DMS153 (cell line): ENCODE measurements around the gene MBOAT7.
"Not testable (repeated sequence)": the region's sequence is repeated elsewhere in the genome, so short reads cannot be mapped to it uniquely, and the experiment has no call there.

Source experiments
- DNase-seq: peaks from one replicate; lab custom pipeline; 2025; lab: John Stamatoyannopoulos, UW

Gene MBOAT7

DNA sequence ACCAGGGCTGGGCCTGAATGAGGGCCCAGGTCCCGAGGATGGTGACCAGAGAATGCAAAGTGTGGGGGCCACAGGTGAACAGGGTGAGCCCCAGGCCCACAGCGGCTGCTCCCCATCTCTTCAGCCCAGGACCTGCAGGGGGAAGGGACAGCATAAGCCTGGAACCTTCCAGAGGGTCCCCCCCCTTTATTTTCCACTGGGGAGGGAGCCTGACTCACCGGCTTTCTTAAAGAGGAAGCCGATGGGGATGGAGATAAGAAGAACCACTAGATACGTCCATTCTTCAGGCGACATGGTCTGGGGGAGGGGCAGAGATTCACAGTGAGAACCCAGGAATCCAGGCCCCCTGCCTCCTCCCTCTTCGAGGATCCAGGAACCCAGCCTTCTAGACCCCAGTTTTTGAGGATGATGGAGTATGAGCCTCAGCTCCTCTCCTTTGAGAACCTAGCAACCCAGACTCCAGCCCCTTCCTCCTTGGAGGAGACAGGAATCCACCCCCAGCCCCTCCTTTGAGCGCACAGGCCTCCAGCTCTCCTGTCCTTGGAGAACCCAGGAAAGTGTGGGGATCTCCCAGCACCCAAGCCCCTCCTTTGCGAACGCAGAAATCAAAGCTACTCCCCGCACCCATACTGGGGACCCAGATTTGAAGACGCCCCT is 1.0 kb downstream of the MBOAT7 start:
- no peak for DNase-seq

DNA sequence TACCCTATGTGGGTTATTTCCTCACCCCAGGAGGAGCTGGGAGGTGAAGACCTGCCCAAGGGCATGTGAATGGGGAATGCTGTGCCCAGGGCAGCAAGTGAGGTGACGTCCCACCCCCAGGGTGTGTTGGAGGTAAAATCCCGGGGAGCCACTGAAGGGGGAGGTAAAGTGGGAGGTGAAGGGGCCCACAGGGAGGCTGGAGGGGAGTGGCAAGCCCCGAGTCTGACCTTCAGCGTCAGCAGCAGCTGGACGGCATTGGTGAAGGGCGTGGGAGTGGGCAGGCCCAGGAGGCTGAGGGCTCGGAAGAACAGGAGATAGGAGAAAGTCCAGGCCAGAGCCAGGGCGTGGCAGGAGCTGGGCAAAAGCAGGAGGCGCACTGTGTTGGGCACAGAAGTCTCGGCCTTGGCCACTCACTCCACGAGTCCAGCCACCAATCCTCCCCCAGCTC is 2.4 kb downstream of the MBOAT7 start:
- DNase-seq, result no peak

DNA sequence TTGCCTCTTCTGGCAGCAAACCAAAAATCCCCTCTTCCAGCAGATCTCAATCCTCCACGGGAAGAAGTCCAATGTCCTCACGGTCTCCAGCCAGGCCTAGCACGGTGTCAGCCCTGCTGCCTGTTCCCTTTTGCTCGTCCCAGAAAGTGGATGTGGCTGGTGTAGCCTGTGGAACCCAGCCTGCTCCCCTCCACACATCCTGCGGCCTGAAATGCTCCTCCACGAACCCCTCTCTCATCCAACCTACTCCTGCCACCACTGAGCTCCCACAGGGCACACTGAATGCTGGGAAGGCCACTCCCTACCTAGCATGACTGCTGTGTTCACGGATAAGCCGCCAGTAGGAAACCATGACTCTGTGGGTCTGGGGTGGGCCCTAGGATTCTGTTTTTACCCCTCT is 3.0 kb downstream of the MBOAT7 start:
- DNase-seq, result no peak

GRCh38 chr19:54183431-54183830 is 5.9 kb downstream of the MBOAT7 start:
- no peak for DNase-seq

DNA sequence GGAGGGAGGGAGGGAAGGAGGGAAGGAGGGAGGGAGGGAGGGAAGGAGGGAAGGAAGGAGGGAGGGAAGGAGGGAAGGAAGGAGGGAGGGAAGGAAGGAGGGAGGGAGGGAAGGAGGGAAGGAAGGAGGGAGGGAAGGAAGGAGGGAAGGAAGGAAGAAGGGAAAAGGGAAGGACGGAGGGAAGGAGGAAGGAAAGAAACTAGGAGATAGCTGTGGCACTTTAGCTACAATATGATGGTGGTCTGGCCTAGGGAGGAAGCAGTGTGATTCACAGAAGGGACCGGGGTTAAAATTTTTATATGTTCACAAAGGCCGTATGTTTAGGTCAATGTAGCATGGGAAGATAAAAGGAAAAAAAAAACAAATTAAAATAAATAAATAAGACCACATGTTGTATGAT is 7.5 kb downstream of the MBOAT7 start:
- DNase-seq, result not testable (repeated sequence)

DNA sequence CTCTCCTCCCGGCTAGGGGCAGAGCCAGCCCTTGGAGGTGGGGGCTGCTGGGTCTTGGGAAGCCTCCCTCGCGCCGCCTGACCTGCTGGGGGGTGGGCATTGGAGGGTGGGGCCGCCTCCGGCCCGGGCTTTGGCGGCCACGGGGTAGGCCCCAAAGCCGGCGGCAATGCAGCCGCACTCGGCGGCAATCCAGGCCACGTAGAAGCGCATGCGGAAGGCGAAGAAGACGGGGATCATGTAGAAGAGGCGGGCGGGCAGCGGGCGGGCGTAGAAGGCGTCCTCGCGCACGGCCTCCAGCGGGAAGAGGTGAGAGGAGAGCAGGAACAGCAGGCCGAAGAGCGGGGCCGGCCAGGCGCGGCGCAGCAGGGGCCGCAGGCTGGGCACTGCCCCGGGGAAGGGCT is 8.7 kb downstream of the MBOAT7 start:
- no peak for DNase-seq

GRCh38 chr19:54179921-54180461 is 9.4 kb downstream of the MBOAT7 start:
- peak; percentile 95 for DNase-seq

GRCh38 chr19:54179262-54179852 is 10.0 kb downstream of the MBOAT7 start:
- DNase-seq, result no peak

GRCh38 chr19:54178581-54179261 is 10.7 kb downstream of the MBOAT7 start:
- peak; percentile 75 for DNase-seq

DNA sequence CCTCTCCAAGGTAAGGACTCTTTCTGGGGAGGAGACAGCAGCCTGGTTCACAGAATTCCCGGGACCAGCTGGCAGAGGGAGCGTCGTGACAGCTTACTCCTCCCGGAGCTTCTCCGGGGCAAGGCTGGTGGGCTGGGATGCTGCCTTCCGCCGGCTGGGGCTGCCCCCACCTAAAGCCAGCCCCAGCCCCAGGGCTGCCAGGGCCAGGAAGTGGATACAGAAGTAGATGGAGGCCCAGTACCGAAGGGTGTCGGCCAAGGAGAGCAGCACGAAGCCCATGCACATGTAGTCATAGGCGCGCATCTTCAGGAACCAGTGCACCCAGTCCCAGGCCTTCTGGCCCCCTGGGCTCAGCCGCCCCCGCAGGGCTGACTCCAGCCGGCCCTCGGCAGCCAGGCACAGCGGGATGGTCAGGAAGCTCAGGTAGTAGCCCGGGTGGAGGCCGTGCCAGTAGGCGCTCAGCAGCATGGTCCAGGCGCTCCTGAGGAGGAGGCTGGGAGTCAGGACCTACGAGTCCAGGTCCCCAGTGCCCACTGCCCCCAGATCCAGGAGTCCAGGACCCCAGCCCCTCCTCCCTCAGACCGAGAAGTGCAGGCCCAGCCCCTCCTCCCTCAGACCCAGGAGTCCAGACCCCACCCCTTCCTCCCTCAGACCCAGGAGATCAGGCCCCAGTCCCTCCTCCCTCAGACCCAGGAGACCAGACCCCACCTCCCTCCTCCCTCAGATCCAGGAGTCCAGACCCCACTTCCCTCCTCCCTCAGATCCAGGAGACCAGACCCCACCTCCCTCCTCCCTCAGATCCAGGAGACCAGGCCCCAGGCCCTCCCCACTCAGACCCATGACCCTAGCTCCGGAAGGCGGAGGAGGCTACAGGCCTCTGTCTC is 15.2 kb downstream of the MBOAT7 start:
- no peak for DNase-seq

DNA sequence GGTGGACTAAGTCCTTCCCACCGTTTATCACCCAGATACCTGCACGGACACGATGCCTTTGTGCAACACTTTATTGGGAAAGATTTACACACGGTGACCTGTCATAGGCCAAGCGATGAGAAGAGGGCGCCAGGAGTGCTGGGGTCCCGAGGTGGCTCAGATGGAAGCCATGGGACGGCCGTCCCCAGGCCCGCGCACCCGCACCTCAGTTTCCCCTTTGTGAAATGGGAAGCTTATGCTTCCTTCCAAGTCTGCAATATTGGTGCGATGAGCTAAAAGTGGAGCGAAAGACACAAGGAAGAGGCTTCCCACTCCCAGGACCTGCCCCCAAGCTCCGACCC is 16.1 kb downstream of the MBOAT7 start:
- no peak for DNase-seq

DNA sequence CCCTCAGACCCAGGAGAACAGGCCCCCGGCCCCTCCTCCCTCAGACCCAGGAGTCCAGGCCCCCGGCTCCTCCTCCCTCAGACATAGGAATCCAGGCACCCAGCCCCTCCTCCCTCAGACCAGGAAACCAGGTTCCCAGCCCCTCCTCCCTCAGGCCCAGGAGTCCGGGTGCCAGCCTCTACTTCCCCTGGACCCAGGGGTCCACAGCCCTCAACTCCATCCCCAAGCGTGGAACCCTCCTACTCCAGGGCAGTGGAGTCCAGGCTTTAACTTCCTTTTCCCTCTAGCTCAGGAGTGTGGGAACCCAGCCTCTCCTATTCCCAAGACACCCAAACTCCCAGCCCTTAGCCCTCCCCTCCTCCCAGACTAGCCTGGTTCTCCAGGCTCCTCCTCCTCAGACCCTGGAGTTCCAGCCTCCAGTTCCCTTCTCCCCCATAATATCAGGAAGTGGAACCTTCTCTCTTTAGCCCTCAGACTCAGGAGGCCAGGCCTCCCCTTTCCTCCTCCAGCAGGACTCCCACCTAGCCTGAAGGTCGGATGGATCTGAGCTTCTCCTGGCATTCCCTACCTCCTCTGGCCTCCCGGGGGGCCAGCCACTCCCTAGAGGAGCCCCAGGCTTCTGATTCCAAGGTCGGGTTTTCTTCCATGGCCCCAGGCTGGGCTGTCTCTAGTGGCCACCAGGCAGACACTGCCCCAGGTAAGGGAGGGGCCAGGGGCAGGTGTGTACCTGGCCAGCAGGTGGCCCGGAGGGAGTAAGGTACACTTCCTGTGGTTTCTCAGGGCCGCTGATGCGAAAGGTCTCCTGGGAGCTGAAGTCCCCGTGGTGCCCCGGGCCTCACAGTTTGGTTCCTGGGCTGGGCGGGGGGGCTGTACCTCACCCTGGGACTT is 16.7 kb downstream of the MBOAT7 start, which contains the start of gene TMC4:
TMC4 (minus strand) TSS at position 690 of the 888 bp plus-strand sequence; CDS start at position 647, 43 bp downstream.
- DNase-seq, result peak; percentile 83

GRCh38 chr19:54171736-54172431 is 17.5 kb downstream of the MBOAT7 start:
- DNase-seq, result not testable (repeated sequence)

DNA sequence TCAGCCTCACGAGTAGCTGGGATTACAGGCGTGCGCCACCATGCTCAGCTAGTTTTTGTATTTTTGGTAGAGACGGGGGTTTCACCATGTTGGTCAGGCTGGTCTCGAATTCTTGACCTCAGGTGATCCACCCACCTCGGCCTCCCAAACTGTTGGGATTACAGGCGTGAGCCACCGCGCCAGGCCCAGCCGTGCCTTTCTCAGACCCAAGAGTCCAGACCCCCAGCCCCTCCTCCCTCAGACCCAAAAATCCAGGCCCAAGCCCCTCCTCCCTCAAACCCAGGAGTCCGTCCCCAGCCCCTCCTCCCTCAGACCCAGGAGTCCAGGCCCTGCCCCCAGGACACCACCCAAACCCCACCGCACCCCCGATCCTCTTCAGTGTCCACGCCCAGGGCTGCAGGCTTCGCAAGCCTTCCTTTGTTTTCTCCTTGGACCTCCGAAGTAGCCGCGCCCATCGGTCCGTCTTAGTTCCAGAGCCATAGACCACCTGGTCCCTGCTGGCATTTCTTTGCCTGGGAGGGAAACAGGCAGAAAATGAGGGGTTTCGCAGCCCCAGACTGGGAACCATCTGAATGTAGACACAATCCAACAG is 20.1 kb downstream of the MBOAT7 start:
- no peak for DNase-seq

DNA sequence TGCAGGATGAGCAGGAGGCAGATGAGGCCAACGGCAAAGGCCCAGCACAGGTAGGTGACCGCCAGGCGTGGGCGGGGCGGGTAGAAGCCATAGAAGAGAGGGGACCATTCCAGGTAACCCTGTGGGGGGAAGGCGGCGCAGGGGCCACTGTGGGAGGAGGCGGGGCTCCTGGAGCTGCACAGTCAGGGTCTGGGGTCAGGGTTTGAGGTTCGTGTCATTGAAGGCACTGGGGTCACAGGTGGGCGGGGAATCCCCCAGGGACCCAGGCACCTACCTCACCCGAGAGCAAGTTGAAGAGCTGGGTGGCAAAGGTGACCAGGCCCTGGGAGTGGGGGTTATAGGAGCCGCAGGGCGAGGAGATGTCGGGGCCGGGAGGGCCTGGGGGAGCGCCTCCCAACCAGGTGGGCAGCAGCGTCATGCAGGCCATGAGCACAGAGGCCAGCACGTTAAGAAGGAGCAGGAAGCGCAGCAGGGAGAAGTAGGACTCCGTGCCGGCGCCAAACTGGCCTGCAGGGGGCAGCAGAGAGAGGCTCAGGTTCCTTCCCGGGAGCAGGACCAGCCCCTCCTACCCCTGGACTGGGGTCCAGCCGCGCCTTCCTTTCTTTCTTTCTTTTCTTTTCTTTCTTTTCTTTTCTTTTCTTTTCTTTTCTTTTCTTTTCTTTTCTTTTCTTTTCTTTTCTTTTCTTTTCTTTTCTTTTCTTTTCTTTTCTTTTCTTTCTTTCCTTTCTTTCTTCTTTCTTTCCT is 21.0 kb downstream of the MBOAT7 start:
- DNase-seq, result peak; percentile 32

GRCh38 chr19:54165222-54165621 is 24.2 kb downstream of the MBOAT7 start:
- DNase-seq, result no peak

- peak; percentile 72 for DNase-seq
These were observed 24.9 kb downstream of the MBOAT7 start for GRCh38 chr19:54164369-54165068.

DNA sequence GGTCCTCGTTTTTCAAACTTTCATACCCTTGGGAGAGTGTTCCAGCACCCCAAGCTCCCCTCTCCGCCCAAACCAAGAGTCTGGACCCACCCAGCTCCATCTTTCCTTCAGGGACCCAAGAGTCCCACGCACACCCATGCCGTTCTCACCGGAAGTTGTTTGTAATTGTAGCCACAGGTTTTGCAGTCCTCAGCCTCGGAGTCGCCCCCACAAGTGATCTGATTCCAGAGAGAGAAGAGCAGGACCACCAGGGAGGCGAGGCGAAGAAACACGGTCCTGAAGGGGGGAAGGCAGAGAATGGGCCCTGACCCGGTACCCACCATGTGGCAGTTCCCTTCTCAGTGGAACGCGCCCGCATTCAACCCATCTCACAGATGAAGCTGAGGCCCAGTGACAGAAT is 26.5 kb downstream of the MBOAT7 start:
- no peak for DNase-seq
